Left renal cortex interstitium (tissue), 4 donors: ENCODE measurements around the gene LPCAT1. TPM values are rescaled to one million over a fixed set of nuclear protein-coding genes. Genes with fewer than 3 reads are reported as not detected.
"Not testable (repeated sequence)": the region's sequence is repeated elsewhere in the genome, so short reads cannot be mapped to it uniquely, and the experiment has no call there.

Experiments used
- DNase-seq, 4 donors: peaks; one replicate each; pipeline ENCODE4 v3.0.0-alpha.2; 2013; ENCODE audit warnings: low read depth in 4 of 4, low spot score in 2 of 4, missing footprints in 1 of 4
- polyA plus RNA-seq, 4 donors: library from polyadenylated mRNA; unstranded; fragments of 120-200 nt; gene quantifications; one replicate each; pipeline ENCODE4 v1.2.1, GENCODE V29; 2013; ENCODE audit not compliant: insufficient read length in 4 of 4

Gene LPCAT1
- polyA plus RNA-seq, 4 donors: 40.6 to 48.3 (median 43.6) TPM

DNA sequence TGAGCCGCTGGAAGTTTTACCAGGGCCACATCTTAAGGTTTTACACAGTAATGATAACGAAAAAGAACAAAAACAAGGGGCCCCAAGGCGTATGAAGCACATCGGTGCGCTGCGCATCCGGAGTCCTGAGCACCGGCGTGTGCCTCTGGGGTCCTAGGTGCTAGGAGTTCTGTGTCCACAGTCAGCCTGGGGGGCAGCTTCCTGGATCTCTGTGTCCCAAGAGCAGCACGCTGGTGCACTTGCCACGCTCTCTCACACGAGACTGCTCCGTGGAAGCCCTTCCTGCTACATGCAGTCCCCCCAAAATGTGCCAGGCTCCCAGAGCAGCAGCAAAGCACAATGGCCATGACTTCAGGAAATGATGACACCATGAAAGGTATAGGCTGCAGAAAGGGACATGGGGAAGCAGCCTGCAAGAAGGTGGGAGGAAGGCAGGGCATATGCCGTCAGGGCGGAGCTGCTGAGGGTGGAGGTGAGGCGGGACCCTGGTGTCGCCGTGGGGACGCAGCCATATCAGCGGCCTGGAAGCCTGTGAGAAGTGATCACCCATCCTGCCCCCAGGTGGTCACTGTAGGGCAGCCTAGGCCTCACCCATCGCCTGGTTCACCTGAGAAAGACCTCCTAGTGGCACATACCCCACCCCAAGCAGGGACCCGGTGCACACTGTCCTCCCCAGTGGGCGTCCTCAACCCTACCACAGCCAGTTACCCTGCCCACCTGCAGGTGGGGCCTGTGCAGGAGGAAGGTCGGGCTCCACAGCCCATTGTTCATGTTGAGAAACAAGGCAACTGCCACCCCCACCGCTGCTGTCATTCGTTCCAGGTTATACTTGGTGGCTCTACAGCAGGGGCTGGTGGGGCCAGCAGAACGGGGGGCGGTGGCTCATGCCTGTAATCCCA lies 54.9 kb downstream of the LPCAT1 start:
- no peak for DNase-seq

GRCh38 chr5:1468247-1468612 lies 55.5 kb downstream of the LPCAT1 start:
- DNase-seq: no peak

DNA sequence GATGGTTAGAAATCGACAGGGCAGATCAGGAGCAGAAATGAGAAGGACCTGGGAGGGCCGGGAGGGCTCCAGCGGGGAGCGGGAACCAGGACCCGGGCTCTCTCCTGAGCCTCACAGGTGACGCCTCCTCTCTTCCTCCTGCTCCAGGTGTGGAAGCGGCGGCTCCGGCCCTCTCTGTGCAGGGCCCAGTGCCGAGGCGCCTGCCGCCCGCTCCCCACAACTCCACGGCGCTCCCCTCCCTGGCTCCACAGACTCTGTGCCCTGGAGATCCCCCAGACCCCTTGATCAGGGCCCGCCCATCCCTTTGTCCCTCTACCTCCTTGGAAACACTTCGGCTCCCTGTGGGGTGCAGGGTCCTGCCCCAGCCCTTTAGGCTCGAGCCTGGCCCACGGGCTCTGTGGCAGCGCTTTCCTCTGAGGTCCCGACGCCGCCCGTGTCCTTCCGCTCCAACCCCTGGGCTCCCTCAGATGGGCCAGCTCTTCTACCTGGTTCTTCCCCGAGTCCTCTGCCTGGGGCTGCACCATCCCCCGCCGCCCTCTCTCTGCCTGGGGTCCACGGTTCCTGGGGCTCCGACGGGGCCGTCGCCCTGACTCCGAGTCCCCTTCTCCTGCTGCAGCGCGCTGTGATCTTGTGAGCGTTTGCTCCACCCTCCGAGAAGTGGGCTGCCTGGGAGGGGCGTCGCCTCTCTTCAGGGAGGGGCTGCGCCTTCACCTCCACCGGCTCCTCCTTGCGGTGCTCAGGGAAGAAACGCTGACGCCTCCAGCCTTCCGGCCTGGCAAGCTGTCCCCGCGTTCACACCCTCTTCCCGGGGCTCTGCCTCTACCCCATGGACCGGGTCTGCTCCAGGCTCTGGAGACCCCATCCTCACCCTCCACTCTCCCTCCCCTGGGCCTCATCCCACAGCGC lies 56.2 kb downstream of the LPCAT1 start:
- no peak for DNase-seq

GRCh38 chr5:1466631-1467265 lies 57.0 kb downstream of the LPCAT1 start:
- DNase-seq: no peak

GRCh38 chr5:1465966-1466471 lies 57.7 kb downstream of the LPCAT1 start:
- DNase-seq: no peak

- no peak for DNase-seq
Measured at GRCh38 chr5:1465117-1465516, 58.6 kb downstream of the LPCAT1 start.

DNA sequence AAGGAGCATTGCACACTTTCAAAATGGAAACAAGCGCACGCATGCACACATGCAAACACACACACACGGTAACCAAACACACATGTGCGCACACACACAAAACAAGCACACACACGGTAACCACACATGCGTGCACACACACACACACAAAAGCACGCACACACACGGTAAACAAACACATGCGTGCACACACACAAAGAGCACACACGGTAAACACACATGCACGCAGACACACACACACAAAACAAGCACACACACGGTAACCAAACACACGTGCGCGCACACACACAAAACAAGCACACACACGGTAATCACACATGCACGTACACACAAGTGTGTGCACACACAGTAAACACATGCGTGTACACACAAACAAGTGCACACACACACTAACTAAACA lies 59.2 kb downstream of the LPCAT1 start:
- no peak for DNase-seq

- no peak for DNase-seq
Measured at GRCh38 chr5:1464096-1464446, 59.7 kb downstream of the LPCAT1 start.

DNA sequence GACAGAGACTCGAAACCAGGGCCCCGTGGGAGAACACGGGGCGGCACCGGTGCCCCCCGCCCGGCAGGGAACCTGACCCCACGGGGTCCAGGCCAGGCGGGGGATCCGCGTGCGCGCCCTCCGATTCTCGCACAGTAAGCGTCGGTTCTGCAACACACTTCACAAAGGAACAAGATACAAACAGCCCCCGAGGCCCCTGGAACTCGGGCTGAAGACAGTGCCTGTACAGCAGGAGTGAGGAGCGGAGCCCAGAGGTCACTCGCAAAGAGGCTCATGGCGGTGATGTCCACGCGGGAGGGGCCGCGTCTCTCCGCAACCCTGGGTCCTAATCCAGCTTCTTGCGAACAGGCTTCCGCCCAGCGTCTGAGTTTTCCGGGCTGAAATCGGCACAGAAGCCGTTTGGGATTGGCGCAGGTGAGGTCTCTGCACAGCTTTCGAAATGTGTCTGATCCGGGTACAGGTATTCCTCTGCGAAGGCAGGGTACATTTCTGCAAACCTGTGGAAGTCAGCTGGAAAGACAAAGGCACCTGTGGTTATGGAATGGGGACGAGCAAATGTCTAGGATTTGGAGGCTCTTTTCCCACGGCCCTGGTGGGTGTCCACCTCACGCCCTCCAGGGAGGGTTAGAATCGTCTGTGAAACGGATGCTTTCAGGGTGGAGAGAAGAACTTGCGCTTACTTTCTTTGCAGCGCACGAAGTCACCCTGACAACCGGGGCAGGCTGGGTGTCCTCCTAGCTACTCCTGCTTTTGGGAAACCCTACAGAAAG lies 60.2 kb downstream of the LPCAT1 start:
- no peak for DNase-seq

DNA sequence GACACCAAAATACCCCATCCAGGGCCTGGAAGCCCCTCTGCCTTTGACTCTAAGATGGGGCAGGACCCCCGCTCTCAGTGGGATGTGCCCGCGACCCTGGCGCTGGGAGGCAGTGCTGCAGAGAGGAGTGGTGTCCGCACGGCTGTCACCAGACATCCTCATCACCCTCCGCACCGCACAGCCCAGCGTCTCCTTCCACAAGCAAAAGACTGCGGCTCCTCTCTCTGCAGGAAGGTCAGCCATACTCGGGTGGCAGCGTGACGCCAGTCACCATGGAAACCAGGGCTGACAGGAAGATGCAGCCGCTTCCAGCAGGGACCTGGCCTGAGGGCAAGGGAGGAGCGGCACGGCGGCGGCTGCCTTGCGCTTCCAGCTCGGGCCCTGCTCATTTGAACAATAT lies 61.4 kb downstream of the LPCAT1 start:
- DNase-seq: no peak

DNA sequence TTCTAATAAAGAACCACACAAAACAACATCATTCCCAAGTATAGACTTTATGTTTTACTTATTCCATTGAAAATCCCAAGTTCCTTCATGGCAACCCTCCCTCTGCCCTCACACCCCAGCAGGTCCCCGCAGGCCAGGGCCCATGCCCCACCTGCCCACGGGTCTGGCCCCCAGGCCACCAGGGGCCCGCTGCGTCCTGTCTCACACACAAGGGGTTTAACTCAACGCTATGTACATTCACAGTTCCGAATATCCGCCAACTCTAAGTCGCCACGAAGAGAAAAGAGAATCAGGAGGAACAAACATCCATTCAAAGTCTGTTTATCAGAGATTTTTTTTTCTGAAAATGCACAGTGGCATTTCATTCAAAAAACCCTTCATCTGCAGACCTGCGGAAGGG lies 62.4 kb downstream of the LPCAT1 start:
- DNase-seq: no peak

GRCh38 chr5:1460054-1460682 lies 63.6 kb downstream of the LPCAT1 start:
- DNase-seq: no peak

GRCh38 chr5:1459435-1459834 lies 64.3 kb downstream of the LPCAT1 start:
- not testable (repeated sequence) for DNase-seq

- DNase-seq: not testable (repeated sequence)
Measured at GRCh38 chr5:1456110-1456881, 67.5 kb downstream of the LPCAT1 start.

DNA sequence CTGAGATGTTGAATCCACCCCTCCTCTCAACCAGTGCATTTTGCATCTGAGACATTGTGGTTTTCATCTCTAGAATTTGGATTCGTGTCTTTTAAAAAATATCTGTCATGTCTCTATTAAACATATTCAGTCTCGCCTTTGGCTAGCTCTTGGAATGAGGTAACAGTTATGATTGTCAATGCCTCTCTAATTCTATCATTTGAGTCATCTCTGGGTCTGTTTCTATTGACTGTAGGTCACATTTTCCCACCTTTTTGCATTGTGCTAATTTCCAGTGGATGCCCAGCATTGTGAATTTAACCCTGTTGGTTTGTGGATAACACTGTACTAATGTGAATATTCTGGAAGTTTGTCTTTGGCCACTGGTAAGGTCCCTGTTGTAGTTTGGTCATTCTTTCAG lies 70.1 kb downstream of the LPCAT1 start:
- no peak for DNase-seq

DNA sequence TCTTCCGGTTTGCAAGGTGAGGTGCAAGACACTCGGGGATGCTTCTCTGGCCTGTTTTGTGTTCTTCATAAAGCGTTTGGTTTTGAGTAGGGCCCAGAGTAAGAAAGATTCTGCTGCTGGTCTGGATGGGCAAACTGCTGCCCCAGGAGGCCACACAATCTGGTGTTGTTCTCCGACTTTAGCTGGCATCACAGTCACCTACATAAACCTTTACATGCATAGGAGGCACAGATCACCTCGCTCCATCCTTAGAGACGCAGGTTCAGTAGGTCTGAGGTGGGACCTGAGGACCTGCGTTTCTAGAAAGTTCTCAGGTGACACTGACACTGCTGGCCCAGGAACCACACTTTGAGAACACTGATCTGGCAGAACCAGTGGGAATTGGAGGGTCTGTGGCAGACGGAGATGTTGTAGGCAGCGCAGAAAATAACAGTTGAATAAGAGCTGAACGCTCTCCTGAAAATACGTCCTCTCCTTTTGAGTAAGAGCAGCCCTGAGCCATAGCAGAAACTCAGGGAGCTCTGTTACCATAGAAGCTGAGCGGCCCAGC lies 74.6 kb downstream of the LPCAT1 start:
- DNase-seq: no peak

- no peak for DNase-seq
Measured at GRCh38 chr5:1448511-1449011, 75.2 kb downstream of the LPCAT1 start.

DNA sequence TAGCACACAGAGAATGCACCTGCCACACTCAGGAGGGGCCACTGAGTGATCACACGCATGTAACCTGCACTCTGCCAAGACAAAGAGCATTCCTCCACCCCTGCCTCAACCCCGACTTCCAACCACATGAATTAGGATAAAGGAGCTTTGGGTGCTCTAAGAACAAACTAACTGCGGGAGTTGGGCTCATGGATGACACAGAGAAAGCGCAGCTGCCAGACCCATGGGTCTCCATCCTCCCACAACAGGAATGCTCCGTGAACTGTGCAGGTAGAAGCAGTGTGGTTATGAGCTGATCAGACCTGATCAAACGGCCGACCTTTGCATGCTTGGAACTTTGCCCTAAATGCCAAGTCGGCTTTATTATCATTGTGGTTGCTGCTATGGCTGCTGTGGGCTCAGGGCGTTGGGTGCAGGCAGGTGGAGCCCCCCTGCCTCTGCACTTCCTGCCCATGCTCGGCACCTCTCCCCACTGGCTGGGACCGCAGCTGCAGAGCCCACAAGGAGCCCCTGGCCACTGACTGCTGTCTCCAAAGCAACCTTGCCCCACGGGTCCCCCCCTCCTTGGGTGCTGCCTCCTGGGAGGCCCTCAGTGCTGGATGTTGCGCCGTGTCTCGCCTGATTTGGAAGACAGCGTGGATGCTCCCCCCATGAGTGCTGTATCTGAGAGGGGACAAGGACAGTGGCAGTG lies 75.9 kb downstream of the LPCAT1 start:
- no peak for DNase-seq
